Left forelimb (tissue), 1 donor: Measurements from ENCODE around the gene ARL16.
"Not testable (repeated sequence)": the region's sequence is repeated elsewhere in the genome, so short reads cannot be mapped to it uniquely, and the experiment has no call there.

Source experiments
- DNase-seq: peaks from one replicate; pipeline ENCODE4 v3.0.0-alpha.2; 2018; ENCODE audit warnings: low spot score

ARL16 gene

GRCh38 chr17:81695211-81695610 lies 11.6 kb upstream of the ARL16 start:
- DNase-seq = no peak

DNA sequence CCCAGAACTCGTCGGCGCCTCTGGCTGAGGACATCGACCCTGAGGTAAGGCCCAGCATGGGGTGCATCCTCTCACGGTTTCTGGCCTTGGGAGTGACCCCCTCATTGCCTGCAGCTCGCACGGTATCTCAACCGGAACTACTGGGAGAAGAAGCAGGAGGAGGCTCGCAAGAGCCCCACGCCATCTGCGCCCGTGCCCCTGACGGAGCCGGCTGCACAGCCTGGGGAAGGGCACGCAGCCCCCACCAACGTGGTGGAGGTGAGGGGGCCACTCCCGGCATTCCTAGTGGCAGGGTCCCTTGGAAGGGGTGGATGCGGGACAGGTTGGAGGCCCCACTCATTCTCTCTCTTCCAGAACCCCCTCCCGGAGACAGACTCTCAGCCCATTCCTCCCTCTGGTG lies 11.2 kb upstream of the ARL16 start:
- no peak for DNase-seq

- no peak for DNase-seq
Measured at GRCh38 chr17:81693509-81694210, 10.1 kb upstream of the ARL16 start.

DNA sequence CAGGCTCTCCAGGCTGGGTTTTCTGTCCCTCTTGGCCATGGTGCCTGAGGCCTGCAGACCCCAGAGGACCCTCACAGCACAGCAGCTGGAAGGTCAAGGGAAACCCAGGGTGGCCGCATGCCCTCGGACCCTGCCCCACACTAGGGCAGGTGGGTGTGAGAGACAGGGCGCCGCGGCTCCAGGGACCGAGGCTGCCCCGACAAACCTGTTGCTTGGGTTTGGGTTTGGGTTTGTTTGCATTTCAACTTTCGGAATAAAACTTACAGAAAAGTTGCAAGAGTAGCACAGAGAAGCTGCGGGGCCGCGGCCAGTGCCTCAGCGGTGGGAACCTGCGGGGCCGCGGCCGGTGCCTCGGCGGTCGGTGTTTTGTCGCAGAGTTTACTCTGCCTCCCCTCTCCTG lies 8.0 kb upstream of the ARL16 start:
- DNase-seq = no peak

DNA sequence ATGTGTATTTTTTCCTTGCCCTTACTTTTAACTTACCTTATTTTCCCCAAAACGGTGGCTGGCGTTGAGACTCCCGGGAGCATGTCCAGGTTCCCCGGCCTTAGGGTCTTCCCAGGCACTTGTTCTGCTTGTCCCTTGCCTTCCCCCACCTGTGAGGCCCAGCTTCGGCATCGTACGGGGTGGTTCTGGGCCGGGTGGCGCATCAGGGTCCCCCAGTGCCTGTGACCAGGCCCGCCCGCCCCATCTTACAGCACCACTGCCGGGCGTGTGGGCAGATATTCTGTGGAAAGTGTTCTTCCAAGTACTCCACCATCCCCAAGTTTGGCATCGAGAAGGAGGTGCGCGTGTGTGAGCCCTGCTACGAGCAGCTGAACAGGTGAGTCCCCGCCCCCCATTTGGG lies 7.6 kb upstream of the ARL16 start:
- DNase-seq = no peak

GRCh38 chr17:81690549-81690948 lies 7.0 kb upstream of the ARL16 start:
- no peak for DNase-seq

- no peak for DNase-seq
Measured at GRCh38 chr17:81690066-81690465, 6.5 kb upstream of the ARL16 start.

DNA sequence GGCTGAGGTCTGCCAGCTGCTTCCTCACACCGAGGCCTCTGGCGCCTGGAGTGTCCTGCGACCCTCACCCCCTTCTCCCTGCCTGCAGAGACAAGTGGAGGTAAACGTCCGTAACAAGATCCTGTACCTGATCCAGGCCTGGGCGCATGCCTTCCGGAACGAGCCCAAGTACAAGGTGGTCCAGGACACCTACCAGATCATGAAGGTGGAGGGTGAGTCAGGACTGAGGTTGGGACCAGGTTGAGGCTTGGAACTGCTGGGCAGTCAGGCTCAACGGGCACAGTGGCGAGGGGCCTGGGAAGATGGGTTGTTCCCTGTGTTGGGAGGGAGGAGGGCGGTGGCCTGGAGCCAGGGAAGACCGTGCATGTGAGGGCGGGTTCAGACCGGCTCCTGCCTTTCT lies 5.0 kb upstream of the ARL16 start:
- no peak for DNase-seq

DNA sequence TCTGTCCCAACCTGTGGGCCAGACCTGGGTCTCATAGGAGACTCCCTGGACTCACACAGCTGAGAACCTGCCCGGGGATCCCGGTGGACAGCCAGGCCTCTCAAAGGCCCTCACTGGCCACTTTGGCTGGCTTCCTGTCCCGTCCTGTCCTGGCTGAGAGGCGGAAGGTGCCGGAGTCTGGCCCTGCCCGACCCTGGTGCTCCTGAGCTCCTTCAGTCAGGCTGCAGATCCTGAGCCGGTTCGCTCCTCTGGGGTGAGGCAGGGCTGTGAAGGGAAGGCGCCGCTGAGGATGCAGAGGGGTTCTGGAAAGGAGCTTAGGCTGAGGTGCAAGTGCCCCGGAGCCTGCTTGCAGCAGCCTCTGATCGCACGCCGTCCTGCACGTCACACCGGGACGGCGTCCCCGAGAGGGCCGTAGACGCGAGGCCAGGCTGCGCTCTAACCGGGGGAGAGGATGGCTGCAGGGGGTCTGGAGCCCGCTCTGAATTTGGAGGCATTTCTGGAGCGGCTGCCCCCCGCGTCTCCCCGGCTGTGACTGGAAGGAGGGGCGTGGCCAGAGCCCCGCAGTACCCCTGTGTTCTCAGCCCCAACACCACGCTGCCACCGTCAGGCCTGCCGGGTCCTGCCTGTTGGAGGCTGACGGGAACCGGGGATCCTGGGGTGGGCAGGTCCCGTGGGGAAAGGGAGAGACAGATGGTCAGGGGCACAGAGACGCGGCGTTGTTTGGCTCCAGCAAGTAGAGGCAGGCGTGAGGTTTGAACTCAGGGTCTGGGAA lies 4.4 kb upstream of the ARL16 start:
- DNase-seq = no peak

GRCh38 chr17:81686614-81687013 lies 3.0 kb upstream of the ARL16 start:
- DNase-seq = no peak

GRCh38 chr17:81685108-81685507 lies 1.5 kb upstream of the ARL16 start:
- DNase-seq = no peak

DNA sequence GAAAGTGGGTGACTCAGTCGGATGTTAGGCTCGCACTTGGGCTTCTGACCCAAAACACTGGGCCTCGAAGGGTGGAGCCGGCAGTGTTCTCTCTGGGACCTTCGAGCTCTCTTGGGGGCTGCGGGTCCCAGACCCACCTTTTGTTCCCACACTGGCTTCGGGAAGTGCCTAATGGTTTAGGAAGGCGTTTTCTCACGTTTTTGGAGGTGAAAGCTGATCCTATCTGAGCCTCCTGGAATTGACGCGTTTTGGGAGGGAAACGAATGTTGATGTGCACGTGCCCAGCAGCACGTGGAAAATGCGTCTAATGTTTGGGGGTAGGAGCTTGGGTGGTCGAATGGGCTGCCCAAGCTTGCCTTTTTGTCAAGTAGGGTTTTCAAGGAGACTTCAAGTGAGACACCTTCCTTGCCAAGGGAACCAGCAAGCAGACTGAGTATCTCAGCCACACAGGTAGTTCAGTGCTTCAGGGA lies 880 bp upstream of the ARL16 start:
- DNase-seq = no peak

- DNase-seq = no peak
Measured at GRCh38 chr17:81683208-81683583, 401 bp downstream of the ARL16 start.

GRCh38 chr17:81682565-81683207 lies 911 bp downstream of the ARL16 start:
- no peak for DNase-seq

GRCh38 chr17:81681672-81682071 lies 1.9 kb downstream of the ARL16 start:
- DNase-seq = no peak

GRCh38 chr17:81680150-81680549 lies 3.4 kb downstream of the ARL16 start:
- DNase-seq = no peak

GRCh38 chr17:81676906-81677305 lies 6.7 kb downstream of the ARL16 start:
- DNase-seq = no peak

DNA sequence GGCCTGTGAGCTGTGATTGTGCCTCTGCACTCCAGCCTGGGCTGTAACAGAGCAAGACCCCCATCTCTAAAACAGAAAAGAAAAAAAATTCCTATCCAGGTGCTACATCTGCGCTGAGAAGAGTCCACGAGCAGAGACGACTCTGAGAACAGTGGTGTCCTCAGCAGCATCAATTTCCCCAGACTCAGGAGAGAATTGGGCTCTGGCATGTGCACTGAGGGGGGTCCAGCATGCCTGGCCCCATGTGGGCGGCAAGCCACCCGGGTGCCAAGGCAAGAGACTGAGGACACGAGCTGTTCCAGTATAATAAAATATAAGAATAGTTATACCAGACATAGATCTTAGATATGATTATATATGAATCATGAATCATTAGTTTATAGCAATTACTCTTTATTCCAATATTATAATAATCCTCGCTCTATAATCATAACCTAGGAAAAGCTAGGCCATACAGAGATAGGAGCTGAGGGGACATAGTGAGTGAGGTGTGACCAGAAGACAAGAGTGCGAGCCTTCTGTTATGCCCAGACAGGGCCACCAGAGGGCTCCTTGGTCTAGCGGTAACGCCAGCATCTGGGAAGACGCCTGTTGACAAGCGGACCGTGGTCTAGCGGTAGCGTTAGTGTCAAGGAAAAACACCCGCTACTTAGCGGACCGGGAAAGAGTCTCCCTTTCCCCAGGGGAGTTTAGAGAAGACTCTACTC lies 7.9 kb downstream of the ARL16 start:
- not testable (repeated sequence) for DNase-seq

DNA sequence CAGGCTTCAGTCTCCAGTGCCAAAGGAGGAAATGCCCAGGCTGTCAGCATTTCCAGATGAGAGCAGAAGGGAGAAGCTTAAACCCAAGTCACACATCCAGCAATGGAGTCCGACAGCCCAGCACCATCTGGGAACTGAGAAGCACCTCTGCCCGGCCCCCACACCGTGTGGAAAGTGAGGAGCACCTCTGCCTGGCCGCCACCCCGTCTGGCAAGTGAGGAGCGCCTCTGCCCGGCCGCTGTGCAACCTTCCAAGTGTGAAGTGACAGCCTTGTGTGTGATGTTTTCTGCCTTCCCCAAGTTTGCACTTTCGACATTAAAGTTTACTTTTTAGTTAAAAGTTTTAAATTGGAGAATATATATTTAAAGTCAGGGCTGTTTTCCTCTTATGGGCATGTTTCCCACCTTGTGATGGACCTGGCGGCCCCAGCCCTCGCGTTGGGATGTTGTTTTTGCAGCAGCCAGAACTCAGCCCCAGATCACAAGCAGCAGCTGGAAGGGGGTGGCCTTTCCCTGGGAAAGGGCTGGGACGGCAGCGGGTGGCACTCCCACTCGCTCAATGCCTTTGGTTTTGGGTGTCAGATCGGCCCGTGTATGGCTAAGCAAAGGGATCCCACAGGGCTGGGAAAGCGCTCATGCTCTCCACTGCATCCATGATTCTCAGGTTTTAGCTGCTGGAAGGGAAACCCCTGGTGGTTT lies 9.9 kb downstream of the ARL16 start:
- DNase-seq = no peak

DNA sequence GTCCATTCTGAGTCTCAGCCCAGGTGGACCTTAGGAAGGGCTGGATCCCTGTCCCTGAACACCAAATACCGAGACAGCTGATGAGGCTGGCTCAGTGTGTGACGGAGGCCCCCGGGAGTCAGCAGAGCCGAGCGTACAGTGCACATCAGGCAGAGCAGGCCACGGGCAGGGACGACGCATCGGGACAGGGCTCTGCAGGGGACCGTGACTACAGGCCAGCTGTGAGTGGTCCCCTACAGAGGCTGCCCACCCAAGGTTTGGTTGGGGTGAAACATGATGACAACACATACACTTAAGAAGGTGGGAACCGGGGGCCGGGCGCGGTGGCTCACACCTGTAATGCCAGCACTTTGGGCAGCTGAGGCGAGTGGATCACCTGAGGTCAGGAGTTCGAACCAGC lies 10.6 kb downstream of the ARL16 start:
- no peak for DNase-seq

DNA sequence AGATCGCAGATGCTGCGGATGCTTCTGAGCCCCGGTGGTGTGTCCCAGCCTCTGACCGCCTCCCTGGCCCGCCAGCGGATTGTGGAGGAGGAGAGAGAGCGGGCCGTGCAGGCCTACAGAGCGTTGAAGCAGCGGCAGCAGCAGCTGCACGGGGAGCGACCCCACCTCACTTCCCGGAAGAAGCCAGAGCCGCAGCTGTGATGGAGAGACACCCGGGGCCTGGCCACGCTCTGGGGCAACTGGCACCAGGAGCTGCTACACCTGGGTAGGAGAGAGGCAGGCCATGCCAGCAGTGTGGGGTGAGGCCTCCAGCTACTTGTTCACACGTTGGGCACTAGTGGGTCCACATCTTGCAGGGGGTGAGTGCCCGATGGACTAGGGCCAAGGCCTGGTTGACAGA lies 11.1 kb downstream of the ARL16 start:
- no peak for DNase-seq

GRCh38 chr17:81667754-81668153 lies 15.8 kb downstream of the ARL16 start:
- DNase-seq = no peak
